ENCODE data around the gene ALG14.

- TF ChIP-seq, protein P1, sequence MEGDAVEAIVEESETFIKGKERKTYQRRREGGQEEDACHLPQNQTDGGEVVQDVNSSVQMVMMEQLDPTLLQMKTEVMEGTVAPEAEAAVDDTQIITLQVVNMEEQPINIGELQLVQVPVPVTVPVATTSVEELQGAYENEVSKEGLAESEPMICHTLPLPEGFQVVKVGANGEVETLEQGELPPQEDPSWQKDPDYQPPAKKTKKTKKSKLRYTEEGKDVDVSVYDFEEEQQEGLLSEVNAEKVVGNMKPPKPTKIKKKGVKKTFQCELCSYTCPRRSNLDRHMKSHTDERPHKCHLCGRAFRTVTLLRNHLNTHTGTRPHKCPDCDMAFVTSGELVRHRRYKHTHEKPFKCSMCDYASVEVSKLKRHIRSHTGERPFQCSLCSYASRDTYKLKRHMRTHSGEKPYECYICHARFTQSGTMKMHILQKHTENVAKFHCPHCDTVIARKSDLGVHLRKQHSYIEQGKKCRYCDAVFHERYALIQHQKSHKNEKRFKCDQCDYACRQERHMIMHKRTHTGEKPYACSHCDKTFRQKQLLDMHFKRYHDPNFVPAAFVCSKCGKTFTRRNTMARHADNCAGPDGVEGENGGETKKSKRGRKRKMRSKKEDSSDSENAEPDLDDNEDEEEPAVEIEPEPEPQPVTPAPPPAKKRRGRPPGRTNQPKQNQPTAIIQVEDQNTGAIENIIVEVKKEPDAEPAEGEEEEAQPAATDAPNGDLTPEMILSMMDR (tag by site-specific recombination; IDR thresholded peaks at IDR 0.05), result no peak
- TF ChIP-seq ZSCAN4 (tag by site-specific recombination; IDR thresholded peaks at IDR 0.05) (no peak), ZFHX2 (tag by site-specific recombination; conservative IDR thresholded peaks at IDR 0.05) (no peak), ZNF629 (tag by site-specific recombination; IDR thresholded peaks at IDR 0.05) (no peak), ZNF529 (tag by site-specific recombination; IDR thresholded peaks at IDR 0.05; ENCODE audit: insufficient replicate concordance) (no peak), ZBTB21 (tag by site-specific recombination; IDR thresholded peaks at IDR 0.05) (no peak), ZNF394 (tag by site-specific recombination; IDR thresholded peaks at IDR 0.05; ENCODE audit: borderline replicate concordance) (no peak), ZNF274 (IDR thresholded peaks at IDR 0.05; ENCODE audit: low read length) (no peak), ZNF274 (tag by site-specific recombination; IDR thresholded peaks at IDR 0.05; ENCODE audit: borderline replicate concordance) (no peak), ZNF350 (tag by site-specific recombination; IDR thresholded peaks at IDR 0.05) (no peak), ZNF121 (tag by site-specific recombination; IDR thresholded peaks at IDR 0.05) (no peak), ZNF132 (tag by site-specific recombination; IDR thresholded peaks at IDR 0.05; ENCODE audit: borderline replicate concordance) (no peak), ATF2 (tag by site-specific recombination; IDR thresholded peaks at IDR 0.05; ENCODE audit: low read depth) (no peak)
- TF ChIP-seq, protein P2, sequence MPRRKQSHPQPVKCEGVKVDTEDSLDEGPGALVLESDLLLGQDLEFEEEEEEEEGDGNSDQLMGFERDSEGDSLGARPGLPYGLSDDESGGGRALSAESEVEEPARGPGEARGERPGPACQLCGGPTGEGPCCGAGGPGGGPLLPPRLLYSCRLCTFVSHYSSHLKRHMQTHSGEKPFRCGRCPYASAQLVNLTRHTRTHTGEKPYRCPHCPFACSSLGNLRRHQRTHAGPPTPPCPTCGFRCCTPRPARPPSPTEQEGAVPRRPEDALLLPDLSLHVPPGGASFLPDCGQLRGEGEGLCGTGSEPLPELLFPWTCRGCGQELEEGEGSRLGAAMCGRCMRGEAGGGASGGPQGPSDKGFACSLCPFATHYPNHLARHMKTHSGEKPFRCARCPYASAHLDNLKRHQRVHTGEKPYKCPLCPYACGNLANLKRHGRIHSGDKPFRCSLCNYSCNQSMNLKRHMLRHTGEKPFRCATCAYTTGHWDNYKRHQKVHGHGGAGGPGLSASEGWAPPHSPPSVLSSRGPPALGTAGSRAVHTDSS (tag by site-specific recombination; IDR thresholded peaks at IDR 0.05), result no peak
Measured at GRCh38 chr1:94929351-94930217, 143.2 kb downstream of the ALG14 start.

All from HEK293 (cell line).